Measurements from ENCODE around the gene ALPI. TPM values are rescaled to one million over a fixed set of nuclear protein-coding genes. Genes with fewer than 3 reads are reported as not detected.
"Not testable (repeated sequence)": the region's sequence is repeated elsewhere in the genome, so short reads cannot be mapped to it uniquely, and the experiment has no call there.

Gene ALPI
- total and polyA plus RNA-seq, 2 donors (not counting 1 experiment from before 2014, with no cell fraction given) = not detected

DNA sequence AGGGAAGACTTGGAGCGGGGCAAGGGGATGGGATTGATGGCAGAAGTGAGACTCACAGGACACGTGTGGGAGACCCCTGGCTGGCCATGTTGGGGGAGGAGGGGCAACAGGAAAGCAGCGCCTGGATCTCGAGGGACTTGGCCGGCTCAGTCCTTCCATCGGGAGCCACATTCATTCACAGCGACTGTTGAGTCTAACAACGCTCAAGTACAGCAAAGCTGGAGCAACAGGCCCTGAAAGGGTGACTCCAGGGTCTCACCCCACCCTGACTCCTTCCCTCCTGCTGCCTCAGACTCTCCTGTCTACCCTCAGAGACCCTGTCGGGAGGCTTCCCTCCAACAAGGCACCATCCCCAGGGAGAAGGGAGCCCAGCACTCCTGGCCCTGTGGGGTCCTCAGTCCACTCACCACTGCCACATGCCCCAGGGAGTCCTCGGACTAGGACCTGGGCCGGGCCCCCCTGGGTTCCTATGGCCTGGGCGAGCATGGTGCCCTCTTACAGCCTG is 14.8 kb upstream of the ALPI start:
- Histone ChIP-seq H3K4me2 (replicated peaks; ENCODE audit: low read depth, low read length, poor library complexity, severe bottlenecking) (no peak overlapping the region), H3K27ac (ENCODE audit: low read length in 2 of 2) (no peak overlapping the region), H3K9me3 (ENCODE audit: control extremely low read depth in 1 of 3, control insufficient read depth in 2 of 3, insufficient read depth in 1 of 3, low read length in 2 of 3) (no peaks in the 10 kb centered on the region), H3K4me1 (ENCODE audit: control insufficient read depth in 2 of 2, insufficient read depth in 2 of 2, low read length in 2 of 2) (peaks cover 0 to 7% of the 10 kb centered on the region in 2 donors), H3K27me3 (replicated peaks in 1 of 4; ENCODE audit: control extremely low read depth in 1 of 4, control insufficient read depth in 3 of 4, insufficient read depth in 4 of 4, low read length in 3 of 4) (no peaks in the 10 kb centered on the region), H3K79me2 (ENCODE audit: control insufficient read depth, insufficient read depth, low read length) (no peaks in the 10 kb centered on the region), H2AFZ (ENCODE audit: insufficient read depth, low read depth, low read length, poor library complexity, severe bottlenecking) (no peak overlapping the region), H4K20me1 (ENCODE audit: control insufficient read depth, insufficient read depth, low read length, poor library complexity, severe bottlenecking) (no peaks in the 10 kb centered on the region), H3K9ac (ENCODE audit: low read length) (no peak overlapping the region), H3K36me3 (replicated peaks in 1 of 2; ENCODE audit: control extremely low read depth in 1 of 2, control insufficient read depth in 1 of 2, extremely low read depth in 1 of 2, insufficient read depth in 2 of 2, low read length in 1 of 2) (no peaks in the 10 kb centered on the region), H3K4me3 (ENCODE audit: control extremely low read depth in 1 of 5, extremely low read depth in 1 of 5, insufficient read depth in 1 of 5, low read depth in 2 of 5, low read length in 4 of 5) (no peak overlapping the region)
- CTCF ChIA-PET = interaction anchor here (0.7 to 1.5 kb wide), 4 partner anchors 24 to 535 kb away, joined by 3 to 8 read pairs (median 4); no protein-coding TSS in a partner anchor
- DNase-seq (no peak), ATAC-seq (ENCODE audit: low read depth) (no peak)
- peaks cover 3% of the 10 kb centered on the region for H3K27me3 Mint-ChIP-seq
- peaks cover 2% of the 10 kb centered on the region for H3K4me1 Mint-ChIP-seq
- no peak overlapping the region for H3K27ac Mint-ChIP-seq
- no peaks in the 10 kb centered on the region for H3K9me3 Mint-ChIP-seq (ENCODE audit: insufficient read depth)
- TF ChIP-seq EZH2 (IDR thresholded peaks at IDR 0.05; ENCODE audit: borderline replicate concordance, insufficient read depth, low read depth, low read length, poor library complexity, severe bottlenecking) = no peak
- TF ChIP-seq, protein P1, sequence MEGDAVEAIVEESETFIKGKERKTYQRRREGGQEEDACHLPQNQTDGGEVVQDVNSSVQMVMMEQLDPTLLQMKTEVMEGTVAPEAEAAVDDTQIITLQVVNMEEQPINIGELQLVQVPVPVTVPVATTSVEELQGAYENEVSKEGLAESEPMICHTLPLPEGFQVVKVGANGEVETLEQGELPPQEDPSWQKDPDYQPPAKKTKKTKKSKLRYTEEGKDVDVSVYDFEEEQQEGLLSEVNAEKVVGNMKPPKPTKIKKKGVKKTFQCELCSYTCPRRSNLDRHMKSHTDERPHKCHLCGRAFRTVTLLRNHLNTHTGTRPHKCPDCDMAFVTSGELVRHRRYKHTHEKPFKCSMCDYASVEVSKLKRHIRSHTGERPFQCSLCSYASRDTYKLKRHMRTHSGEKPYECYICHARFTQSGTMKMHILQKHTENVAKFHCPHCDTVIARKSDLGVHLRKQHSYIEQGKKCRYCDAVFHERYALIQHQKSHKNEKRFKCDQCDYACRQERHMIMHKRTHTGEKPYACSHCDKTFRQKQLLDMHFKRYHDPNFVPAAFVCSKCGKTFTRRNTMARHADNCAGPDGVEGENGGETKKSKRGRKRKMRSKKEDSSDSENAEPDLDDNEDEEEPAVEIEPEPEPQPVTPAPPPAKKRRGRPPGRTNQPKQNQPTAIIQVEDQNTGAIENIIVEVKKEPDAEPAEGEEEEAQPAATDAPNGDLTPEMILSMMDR (IDR thresholded peaks at IDR 0.05) = no peak
- POLR2A ChIA-PET = no interaction called here
- intact Hi-C loops (cut with micrococcal nuclease) = no loop called here
- no peak overlapping the region for H3K4me3 Mint-ChIP-seq
- WGBS (ENCODE audit: insufficient coverage) = 82% methylated on average over 12 of the region's 12 CpGs

DNA sequence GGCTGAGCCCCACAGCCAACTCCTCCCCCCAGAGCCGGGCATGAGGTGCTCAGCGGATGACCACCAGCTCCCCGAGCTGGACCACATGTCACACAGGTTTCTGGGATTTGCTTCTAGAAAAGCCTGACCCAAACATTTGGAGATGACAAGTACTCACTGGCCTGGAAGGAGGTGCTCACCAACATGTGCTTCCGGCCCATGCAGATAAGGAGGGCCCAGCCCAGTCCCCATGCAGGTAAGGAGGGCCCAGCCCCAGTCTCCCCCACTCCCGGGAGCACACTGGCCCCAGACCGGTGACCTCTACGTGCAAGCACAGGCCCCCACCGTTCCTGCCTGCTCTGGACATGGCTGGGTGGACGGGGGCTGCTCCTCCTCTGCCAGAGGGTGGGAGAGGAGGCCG is 14.0 kb upstream of the ALPI start:
- H3K9me3 ChIP-seq (ENCODE audit: control extremely low read depth in 1 of 3, control insufficient read depth in 2 of 3, insufficient read depth in 1 of 3, low read length in 2 of 3); H3K4me1 ChIP-seq (ENCODE audit: control insufficient read depth in 2 of 2, insufficient read depth in 2 of 2, low read length in 2 of 2); POLR2A ChIA-PET; H3K79me2 ChIP-seq (ENCODE audit: control insufficient read depth, insufficient read depth, low read length); H3K9ac ChIP-seq (ENCODE audit: low read length); intact Hi-C loops (cut with micrococcal nuclease); H3K4me3 ChIP-seq (ENCODE audit: control extremely low read depth in 1 of 5, extremely low read depth in 1 of 5, insufficient read depth in 1 of 5, low read depth in 2 of 5, low read length in 4 of 5); H3K27me3 ChIP-seq (replicated peaks in 1 of 4; ENCODE audit: control extremely low read depth in 1 of 4, control insufficient read depth in 3 of 4, insufficient read depth in 4 of 4, low read length in 3 of 4); H3K9me3 Mint-ChIP-seq (ENCODE audit: insufficient read depth); H3K4me3 Mint-ChIP-seq; H4K20me1 ChIP-seq (ENCODE audit: control insufficient read depth, insufficient read depth, low read length, poor library complexity, severe bottlenecking); H3K4me1 Mint-ChIP-seq; H3K27ac ChIP-seq (ENCODE audit: low read length in 2 of 2); H3K36me3 ChIP-seq (replicated peaks in 1 of 2; ENCODE audit: control extremely low read depth in 1 of 2, control insufficient read depth in 1 of 2, extremely low read depth in 1 of 2, insufficient read depth in 2 of 2, low read length in 1 of 2); H2AFZ ChIP-seq (ENCODE audit: insufficient read depth, low read depth, low read length, poor library complexity, severe bottlenecking); H3K27me3 Mint-ChIP-seq; ATAC-seq (ENCODE audit: low read depth); H3K27ac Mint-ChIP-seq; H3K4me2 ChIP-seq (replicated peaks; ENCODE audit: low read depth, low read length, poor library complexity, severe bottlenecking); DNase-seq: not testable (repeated sequence)
- 88% methylated on average over 4 of the region's 10 CpGs for WGBS (ENCODE audit: insufficient coverage)
- CTCF ChIA-PET = interaction anchor here (0.5 to 1.5 kb wide), 4 partner anchors 23 to 703 kb away, joined by 3 to 8 read pairs (median 4); no protein-coding TSS in a partner anchor

DNA sequence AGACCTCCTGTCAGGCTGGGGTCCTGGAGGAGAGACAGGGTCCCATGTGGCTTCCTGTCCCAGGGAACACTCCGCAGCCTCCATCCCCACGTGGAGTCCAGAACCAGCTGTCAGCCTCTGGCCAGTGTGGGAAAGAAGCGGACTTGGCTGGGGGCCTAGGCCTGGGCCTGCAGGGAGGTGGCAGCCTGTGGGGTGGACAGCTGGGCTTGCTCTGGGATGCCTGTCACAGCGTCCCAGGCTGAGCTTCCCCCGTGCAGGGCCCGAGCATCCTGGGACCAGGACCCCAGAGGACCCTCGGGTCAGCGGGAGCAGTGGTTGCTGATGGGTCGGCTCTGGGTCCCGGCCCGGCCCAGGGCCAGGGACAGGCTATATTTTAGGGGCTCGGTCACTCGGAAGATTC is 13.5 kb upstream of the ALPI start:
- intact Hi-C loops (cut with micrococcal nuclease); H3K27ac Mint-ChIP-seq; POLR2A ChIA-PET; H3K27ac ChIP-seq (ENCODE audit: low read length in 2 of 2); H3K9ac ChIP-seq (ENCODE audit: low read length); H3K4me1 Mint-ChIP-seq; H3K9me3 ChIP-seq (ENCODE audit: control extremely low read depth in 1 of 3, control insufficient read depth in 2 of 3, insufficient read depth in 1 of 3, low read length in 2 of 3); H3K4me3 Mint-ChIP-seq; H3K79me2 ChIP-seq (ENCODE audit: control insufficient read depth, insufficient read depth, low read length); H3K4me3 ChIP-seq (ENCODE audit: control extremely low read depth in 1 of 5, extremely low read depth in 1 of 5, insufficient read depth in 1 of 5, low read depth in 2 of 5, low read length in 4 of 5); H3K36me3 ChIP-seq (replicated peaks in 1 of 2; ENCODE audit: control extremely low read depth in 1 of 2, control insufficient read depth in 1 of 2, extremely low read depth in 1 of 2, insufficient read depth in 2 of 2, low read length in 1 of 2); H3K27me3 ChIP-seq (replicated peaks in 1 of 4; ENCODE audit: control extremely low read depth in 1 of 4, control insufficient read depth in 3 of 4, insufficient read depth in 4 of 4, low read length in 3 of 4); ATAC-seq (ENCODE audit: low read depth); H3K27me3 Mint-ChIP-seq; H3K9me3 Mint-ChIP-seq (ENCODE audit: insufficient read depth); H4K20me1 ChIP-seq (ENCODE audit: control insufficient read depth, insufficient read depth, low read length, poor library complexity, severe bottlenecking); H2AFZ ChIP-seq (ENCODE audit: insufficient read depth, low read depth, low read length, poor library complexity, severe bottlenecking); H3K4me1 ChIP-seq (ENCODE audit: control insufficient read depth in 2 of 2, insufficient read depth in 2 of 2, low read length in 2 of 2); DNase-seq; H3K4me2 ChIP-seq (replicated peaks; ENCODE audit: low read depth, low read length, poor library complexity, severe bottlenecking): not testable (repeated sequence)
- 94% methylated on average over 11 of the region's 13 CpGs for WGBS (ENCODE audit: insufficient coverage)
- CTCF ChIA-PET = interaction anchor here (0.5 kb wide), 1 partner anchor 703 kb away, joined by 3 read pairs; no protein-coding TSS in a partner anchor

Measured in B cell (primary cell).